HG03064 (cell line): Measurements from ENCODE around the gene CDKAL1.

ENCODE experiments used
- ATAC-seq: cut with Tn5 transposase; IDR thresholded peaks from one replicate; pipeline ENCODE4 v1.9.1; 2021; ENCODE audit warnings: low read depth; ENCODE audit not compliant: unreplicated experiment

CDKAL1 gene

GRCh38 chr6:20670750-20671149 is 136.5 kb downstream of the CDKAL1 start:
- ATAC-seq = no peak

- no peak for ATAC-seq
These were observed 137.8 kb downstream of the CDKAL1 start for GRCh38 chr6:20672038-20672437.

GRCh38 chr6:20673458-20673857 is 139.2 kb downstream of the CDKAL1 start:
- no peak for ATAC-seq

GRCh38 chr6:20674664-20675063 is 140.4 kb downstream of the CDKAL1 start:
- no peak for ATAC-seq

- no peak for ATAC-seq
These were observed 144.6 kb downstream of the CDKAL1 start for GRCh38 chr6:20678831-20679352.

GRCh38 chr6:20680697-20681165 is 146.5 kb downstream of the CDKAL1 start:
- ATAC-seq = no peak

- no peak for ATAC-seq
These were observed 147.0 kb downstream of the CDKAL1 start for GRCh38 chr6:20681243-20681684.

GRCh38 chr6:20684474-20684873 is 150.2 kb downstream of the CDKAL1 start:
- no peak for ATAC-seq

GRCh38 chr6:20686142-20686541 is 151.9 kb downstream of the CDKAL1 start:
- no peak for ATAC-seq

- no peak for ATAC-seq
These were observed 153.2 kb downstream of the CDKAL1 start for GRCh38 chr6:20687494-20687893.

GRCh38 chr6:20688710-20689500 is 154.6 kb downstream of the CDKAL1 start:
- peak; percentile 82 for ATAC-seq

GRCh38 chr6:20691185-20691584 is 156.9 kb downstream of the CDKAL1 start:
- ATAC-seq = no peak

GRCh38 chr6:20692023-20692422 is 157.8 kb downstream of the CDKAL1 start:
- no peak for ATAC-seq

- ATAC-seq = no peak
These were observed 159.3 kb downstream of the CDKAL1 start for GRCh38 chr6:20693466-20694063.

GRCh38 chr6:20696676-20697075 is 162.4 kb downstream of the CDKAL1 start:
- no peak for ATAC-seq

GRCh38 chr6:20698675-20699074 is 164.4 kb downstream of the CDKAL1 start:
- ATAC-seq = no peak

- no peak for ATAC-seq
These were observed 165.1 kb downstream of the CDKAL1 start for GRCh38 chr6:20699402-20699801.

- no peak for ATAC-seq
These were observed 166.1 kb downstream of the CDKAL1 start for GRCh38 chr6:20700375-20700774.

- ATAC-seq = no peak
These were observed 168.1 kb downstream of the CDKAL1 start for GRCh38 chr6:20702366-20702765.

GRCh38 chr6:20703049-20703448 is 168.8 kb downstream of the CDKAL1 start:
- ATAC-seq = no peak

- ATAC-seq = no peak
These were observed 170.2 kb downstream of the CDKAL1 start for GRCh38 chr6:20704325-20705025.
